A673 (cell line): Measurements from ENCODE around the gene ELOVL6. TPM values are rescaled to one million over a fixed set of nuclear protein-coding genes. Genes with fewer than 3 reads are reported as not detected.
A peak's percentile ranks its signal among the peaks of the same experiment; 100 is the strongest.

Experiments
- Bru-seq: library from RNA; stranded (reverse); fragments of 400-500 nt; gene quantifications from one replicate; lab custom pipeline; 2021; lab: Mats Ljungman, UMichigan
- BruChase-seq, 2 experiments: library from RNA; stranded (reverse); fragments of 400-500 nt; gene quantifications; one replicate each; lab custom pipeline; 2021; lab: Mats Ljungman, UMichigan
- BruUV-seq: library from RNA; stranded (reverse); fragments of 400-500 nt; replicated peaks from 2 replicates; lab custom pipeline; 2021; lab: Mats Ljungman, UMichigan
- CTCF ChIA-PET: fragments of 300-600 bp; sonication (Branson Sonifier 250); formaldehyde crosslinking; loops from one replicate; lab custom pipeline; 2022; ENCODE audit warnings: antibody characterized with exemption; lab: Charles Lee
- POLR2A ChIA-PET: fragments of 300-600 bp; sonication (Branson Sonifier 250); formaldehyde crosslinking; loops from one replicate; lab custom pipeline; 2022; ENCODE audit warnings: antibody characterized with exemption; ENCODE audit not compliant: low non-redundant PET; lab: Charles Lee
- DNase-seq: peaks from one replicate; pipeline ENCODE4 v3.0.0-alpha.2; 2015; ENCODE audit warnings: low spot score
- H3K27ac ChIP-seq: fragments of 200-600 bp; sonication (generic); 2 replicates; pipeline ENCODE4 v1.5.1; 2016; ENCODE audit warnings: mixed run types, low read depth, mild to moderate bottlenecking, mixed read lengths, antibody characterized with exemption, low read length; ENCODE audit not compliant: poor library complexity, severe bottlenecking
- H3K27me3 ChIP-seq: fragments of 200-600 bp; sonication (generic); replicated peaks from 2 replicates; pipeline ENCODE4 v1.6.1; 2017; ENCODE audit warnings: mixed run types, low read depth, mild to moderate bottlenecking, mixed read lengths, antibody characterized with exemption, low read length; ENCODE audit not compliant: insufficient read depth, poor library complexity
- H3K36me3 ChIP-seq: fragments of 200-600 bp; sonication (generic); 2 replicates; pipeline ENCODE4 v1.6.1; 2016; ENCODE audit warnings: mixed run types, mild to moderate bottlenecking, mixed read lengths, antibody characterized with exemption, low read length; ENCODE audit not compliant: insufficient read depth, poor library complexity, severe bottlenecking
- H3K4me1 ChIP-seq: fragments of 200-600 bp; sonication (generic); 2 replicates; pipeline ENCODE4 v1.6.1; 2017; ENCODE audit warnings: mixed run types, mild to moderate bottlenecking, mixed read lengths, antibody characterized with exemption, low read length; ENCODE audit not compliant: insufficient read depth, poor library complexity, severe bottlenecking
- H3K4me3 ChIP-seq: fragments of 200-600 bp; sonication (generic); 2 replicates; pipeline ENCODE4 v1.5.1; 2016; ENCODE audit warnings: low read depth, mixed run types, mild to moderate bottlenecking, mixed read lengths, low read length; ENCODE audit not compliant: poor library complexity, severe bottlenecking
- H3K9me3 ChIP-seq: fragments of 200-600 bp; sonication (generic); 2 replicates; pipeline ENCODE4 v1.6.1; 2016; ENCODE audit warnings: mixed run types, low read depth, mild to moderate bottlenecking, mixed read lengths, antibody characterized with exemption, low read length; ENCODE audit not compliant: poor library complexity, severe bottlenecking
- CTCF ChIP-seq: fragments of 300-800, 200-600 bp; sonication (generic); conservative IDR thresholded peaks from 2 replicates; pipeline ENCODE4 v1.5.1; 2017; ENCODE audit warnings: low read depth, mild to moderate bottlenecking, antibody characterized with exemption, low read length, moderate library complexity, mixed read lengths
- EZH2 ChIP-seq: fragments of 200-600 bp; sonication (generic); IDR thresholded peaks from 2 replicates; pipeline ENCODE4 v1.6.1; 2017; ENCODE audit warnings: borderline replicate concordance, low read depth, mild to moderate bottlenecking, mixed read lengths, antibody characterized with exemption, low read length; ENCODE audit not compliant: poor library complexity, severe bottlenecking
- intact Hi-C: fragments of 100-400 bp; cut with micrococcal nuclease; formaldehyde crosslinking; loops from one replicate; pipeline ENCODE4 v1.10.0; 2022; ENCODE audit not compliant: unreplicated experiment
- long read RNA-seq: library from polyadenylated mRNA; stranded (forward); transcript quantifications from one replicate; pipeline ENCODE4 v2.0.0, GENCODE V29; 2022
- total RNA-seq: library from RNA; stranded (reverse); gene quantifications from 2 replicates; pipeline ENCODE4 v1.2.3, GENCODE V29; 2021

Gene ELOVL6, protein sequence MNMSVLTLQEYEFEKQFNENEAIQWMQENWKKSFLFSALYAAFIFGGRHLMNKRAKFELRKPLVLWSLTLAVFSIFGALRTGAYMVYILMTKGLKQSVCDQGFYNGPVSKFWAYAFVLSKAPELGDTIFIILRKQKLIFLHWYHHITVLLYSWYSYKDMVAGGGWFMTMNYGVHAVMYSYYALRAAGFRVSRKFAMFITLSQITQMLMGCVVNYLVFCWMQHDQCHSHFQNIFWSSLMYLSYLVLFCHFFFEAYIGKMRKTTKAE
- 50.0 and 55.3 TPM in 2 replicates for total RNA-seq
- Bru-seq, nascent RNA: percentile 86 among the genes with signal in this experiment
- BruChase-seq, experiment 1, labeled RNA remaining after a 2-hour chase: percentile 75 among the genes with signal in this experiment
- percentile 80 among the genes with signal in this experiment for BruChase-seq, experiment 2, labeled RNA remaining after a 6-hour chase
- long read RNA-seq, full-length matches to known transcripts: 33 of 40 reads
- long read RNA-seq, partial matches to known transcripts: 1 of 40 reads
- long read RNA-seq, other reads (novel, unspliced or antisense): 6 of 40 reads

DNA sequence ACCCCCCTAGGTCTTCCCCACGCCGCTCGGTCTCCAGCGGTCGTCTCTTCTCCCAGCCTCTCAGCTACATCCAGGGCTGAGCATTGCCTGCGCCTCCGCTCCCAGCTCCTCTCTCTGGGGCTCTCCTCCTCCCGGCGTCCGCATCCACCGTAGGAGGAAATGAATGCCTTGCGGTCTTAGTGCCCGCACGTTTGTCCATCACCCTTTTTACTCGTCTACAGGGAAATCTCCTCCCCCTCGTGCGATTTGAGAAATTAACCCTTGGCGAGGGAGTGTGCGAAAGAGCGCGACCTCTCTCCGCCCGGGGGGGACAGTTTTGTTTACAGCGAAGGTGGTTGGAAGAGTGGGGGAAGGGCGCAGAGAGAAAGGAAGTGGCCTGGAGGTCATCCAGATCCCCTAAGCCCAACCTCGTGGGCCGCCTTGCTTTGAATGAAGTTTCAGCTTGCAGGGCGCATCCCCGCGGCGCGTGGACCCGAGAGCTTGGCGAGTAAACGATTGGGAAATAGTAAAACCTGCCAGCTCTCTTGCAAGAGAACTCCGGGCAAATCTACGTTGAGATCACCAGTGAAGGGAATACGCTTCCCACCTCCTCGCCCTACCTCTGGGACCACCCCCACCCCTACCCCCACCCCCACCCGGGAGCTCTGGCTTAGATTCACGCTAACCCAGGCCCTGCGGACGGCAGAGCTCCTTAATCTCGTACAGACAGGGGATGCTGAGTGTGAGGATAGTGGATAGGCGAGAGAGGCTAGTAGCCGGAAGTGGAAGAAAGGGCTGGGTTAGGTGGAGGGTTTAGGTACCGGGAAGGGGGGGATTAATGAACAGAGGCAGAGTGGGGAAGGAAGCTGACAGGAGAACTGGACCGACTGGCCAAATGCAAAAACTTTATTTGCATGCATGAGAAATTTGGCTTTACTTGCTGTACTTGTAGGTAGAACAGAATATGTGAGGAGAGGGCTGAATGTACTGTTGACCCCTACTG is at the start of gene ELOVL6:
ELOVL6 (minus strand) TSS at position 181 of the 982 bp plus-strand sequence. CDS start 280 bp downstream, outside the sequence.
- intact Hi-C loops: loop anchor here (5.0 kb wide), 4 partner anchors 111 to 191 kb away; no protein-coding TSS in a partner anchor
- H3K27me3 ChIP-seq: no peaks in the 10 kb centered on the region
- ChIA-PET CTCF (interaction anchor here (1.2 kb wide), 1 partner anchor 9 kb away, joined by 3 read pairs; no protein-coding TSS in a partner anchor), POLR2A (no interaction called here)
- H3K4me3 ChIP-seq: peak within 1 kb of the TSS; percentile 87
- H3K9me3 ChIP-seq: no peaks in the 10 kb centered on the region
- no TSS peak for BruUV-seq
- no peaks in the 10 kb centered on the region for H3K36me3 ChIP-seq
- peaks cover 19% of the 10 kb centered on the region for H3K4me1 ChIP-seq
- DNase-seq: peak; percentile 85
- peak within 1 kb of the TSS; percentile 97 for H3K27ac ChIP-seq
- TF ChIP-seq EZH2: no peak
- no peak for TF ChIP-seq CTCF

DNA sequence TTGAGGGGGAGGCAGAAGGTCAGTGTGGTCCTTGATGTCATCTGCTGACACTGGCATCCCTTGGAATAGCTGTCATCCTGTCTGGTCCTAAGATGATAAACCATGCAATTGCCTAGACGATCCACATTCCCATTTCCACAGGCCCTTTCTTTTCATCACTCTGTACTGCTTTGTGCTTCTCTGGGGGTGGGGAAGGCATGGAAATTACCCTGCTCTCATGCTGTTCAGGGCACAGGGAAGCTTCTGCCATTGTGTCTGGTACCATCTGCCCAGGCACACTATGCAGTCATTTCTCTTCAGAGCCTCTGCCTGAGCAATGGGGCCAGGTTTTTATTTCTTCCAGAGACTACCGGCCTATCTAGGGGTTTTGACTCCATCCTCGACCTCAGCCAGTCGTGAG is 49.7 kb upstream of the ELOVL6 start:
- no peak for DNase-seq
- H3K4me1 ChIP-seq: peaks cover 8% of the 10 kb centered on the region
- no peak overlapping the region for H3K27ac ChIP-seq
- no TSS peak for BruUV-seq
- H3K4me3 ChIP-seq: no peak overlapping the region
- intact Hi-C loops: no loop called here
- ChIA-PET CTCF (no interaction called here), POLR2A (no interaction called here)
- H3K27me3 ChIP-seq: no peaks in the 10 kb centered on the region
- H3K9me3 ChIP-seq: no peaks in the 10 kb centered on the region
- H3K36me3 ChIP-seq: no peaks in the 10 kb centered on the region
- no peak for TF ChIP-seq EZH2
- TF ChIP-seq CTCF: no peak

GRCh38 chr4:110247591-110247990 is 49.2 kb upstream of the ELOVL6 start:
- ChIA-PET POLR2A (interaction anchor here (0.6 to 0.9 kb wide), 2 partner anchors 940 to 1730 kb away, joined by 3 to 13 read pairs; no protein-coding TSS in a partner anchor), CTCF (no interaction called here)
- no peak overlapping the region for H3K4me3 ChIP-seq
- intact Hi-C loops: no loop called here
- TF ChIP-seq EZH2: no peak
- no peak for TF ChIP-seq CTCF
- no peaks in the 10 kb centered on the region for H3K27me3 ChIP-seq
- no TSS peak for BruUV-seq
- H3K36me3 ChIP-seq: no peaks in the 10 kb centered on the region
- no peak overlapping the region for H3K27ac ChIP-seq
- peaks cover 8% of the 10 kb centered on the region for H3K4me1 ChIP-seq
- no peaks in the 10 kb centered on the region for H3K9me3 ChIP-seq
- no peak for DNase-seq
